GM18867 (cell line): ENCODE measurements around the gene LIFR.
A peak's percentile ranks its signal among the peaks of the same experiment; 100 is the strongest.
"Not testable (repeated sequence)": the region's sequence is repeated elsewhere in the genome, so short reads cannot be mapped to it uniquely, and the experiment has no call there.

Experiments used
- ATAC-seq: cut with Tn5 transposase; IDR thresholded peaks from one replicate; pipeline ENCODE4 v1.9.1; 2021; ENCODE audit warnings: mild to moderate bottlenecking, moderate library complexity; ENCODE audit not compliant: unreplicated experiment

Gene LIFR

DNA sequence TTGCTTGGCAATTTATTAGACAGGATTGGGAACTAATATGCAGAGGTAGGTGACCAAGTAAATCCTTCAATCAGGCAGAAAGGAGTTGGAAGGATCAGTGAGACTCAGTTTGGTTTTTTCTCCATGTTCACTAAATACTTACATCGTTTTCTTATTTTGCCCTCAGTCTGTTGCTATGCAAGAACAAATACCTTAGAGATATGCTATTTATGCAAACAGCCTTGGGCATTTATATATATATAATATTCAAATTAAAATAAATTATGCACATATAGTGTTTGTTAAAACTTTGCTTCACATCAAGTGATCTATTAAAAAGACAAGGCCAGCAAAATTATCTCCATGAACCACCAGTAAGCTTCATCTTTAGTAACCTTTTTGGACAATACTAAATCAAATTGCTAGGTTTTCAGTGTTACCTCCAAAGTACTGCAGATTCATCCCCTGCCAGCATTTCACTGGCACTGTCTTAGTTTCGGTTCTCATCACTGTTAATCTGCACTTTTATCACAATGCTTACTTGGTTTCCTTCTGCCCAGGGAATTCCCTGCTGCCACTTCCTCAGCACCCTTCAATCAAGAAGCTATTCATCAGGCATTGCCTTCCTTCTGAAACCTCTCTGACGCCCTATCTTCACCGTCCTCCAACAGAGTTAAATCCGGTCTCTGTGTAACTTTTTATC is 26.0 kb upstream of the LIFR start:
- ATAC-seq, result no peak

GRCh38 chr5:38581597-38581996 is 25.2 kb upstream of the LIFR start:
- no peak for ATAC-seq

DNA sequence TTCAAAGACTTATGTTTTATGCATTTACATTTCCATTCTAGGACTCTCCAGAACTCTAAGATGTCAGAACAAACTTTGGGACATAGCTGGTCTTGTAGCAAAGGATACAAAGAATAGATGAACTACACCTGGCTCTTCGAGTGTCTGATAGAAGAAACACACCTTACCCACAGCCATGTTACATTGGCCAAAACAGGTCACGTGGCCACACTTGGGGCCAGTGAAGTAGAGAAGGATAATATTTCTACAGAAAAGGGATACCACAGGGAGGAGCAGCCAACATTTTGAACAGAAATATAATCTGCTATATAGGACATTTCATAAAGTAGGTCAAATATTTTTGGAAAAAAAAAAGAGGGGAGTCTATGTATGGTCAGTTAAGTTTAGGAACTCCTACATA is 22.7 kb upstream of the LIFR start:
- no peak for ATAC-seq

- no peak for ATAC-seq
Observed at GRCh38 chr5:38576961-38577684, 20.7 kb upstream of the LIFR start.

GRCh38 chr5:38576442-38576841 is 20.0 kb upstream of the LIFR start:
- ATAC-seq, result no peak

GRCh38 chr5:38575476-38575875 is 19.0 kb upstream of the LIFR start:
- ATAC-seq, result no peak

GRCh38 chr5:38574009-38574408 is 17.6 kb upstream of the LIFR start:
- ATAC-seq, result no peak

DNA sequence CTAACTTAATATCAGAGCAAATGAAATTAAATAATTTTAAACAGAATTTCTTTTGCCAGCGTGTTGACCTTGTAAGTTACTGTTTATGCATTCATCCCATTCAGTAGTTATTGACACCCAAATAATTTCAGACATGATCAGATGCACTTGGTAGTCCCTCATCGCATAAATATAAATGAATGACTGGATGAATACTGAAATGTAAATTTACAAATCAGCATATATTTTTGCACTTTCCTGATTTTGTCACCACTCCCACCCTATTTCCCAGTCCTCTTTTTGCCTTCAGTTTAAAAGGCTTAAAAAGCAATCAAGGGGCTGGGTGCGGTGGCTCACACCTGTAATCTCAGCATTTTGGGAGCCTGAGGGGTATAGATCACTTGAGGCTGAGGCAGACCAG is 17.1 kb upstream of the LIFR start:
- ATAC-seq, result no peak

DNA sequence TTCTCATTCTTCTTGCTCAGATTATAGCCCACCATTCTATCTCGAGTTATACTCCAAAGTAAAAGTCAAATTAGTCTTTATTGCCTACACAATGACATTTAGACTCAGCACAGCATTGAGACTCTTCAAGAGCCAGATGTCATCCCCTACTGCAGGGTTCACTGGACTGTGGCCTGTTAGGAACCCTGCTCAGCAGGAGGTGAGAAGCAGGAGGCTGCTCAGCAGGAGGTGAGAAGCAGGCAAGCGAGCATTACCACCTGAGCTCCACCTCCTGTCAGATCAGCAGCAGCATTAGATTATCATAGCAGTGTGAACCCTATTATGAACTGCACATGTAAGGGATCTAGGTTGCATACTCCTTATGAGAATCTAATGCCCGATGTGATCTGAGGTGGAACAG is 12.7 kb upstream of the LIFR start:
- no peak for ATAC-seq

- ATAC-seq, result not testable (repeated sequence)
Observed at GRCh38 chr5:38567306-38567705, 10.9 kb upstream of the LIFR start.

DNA sequence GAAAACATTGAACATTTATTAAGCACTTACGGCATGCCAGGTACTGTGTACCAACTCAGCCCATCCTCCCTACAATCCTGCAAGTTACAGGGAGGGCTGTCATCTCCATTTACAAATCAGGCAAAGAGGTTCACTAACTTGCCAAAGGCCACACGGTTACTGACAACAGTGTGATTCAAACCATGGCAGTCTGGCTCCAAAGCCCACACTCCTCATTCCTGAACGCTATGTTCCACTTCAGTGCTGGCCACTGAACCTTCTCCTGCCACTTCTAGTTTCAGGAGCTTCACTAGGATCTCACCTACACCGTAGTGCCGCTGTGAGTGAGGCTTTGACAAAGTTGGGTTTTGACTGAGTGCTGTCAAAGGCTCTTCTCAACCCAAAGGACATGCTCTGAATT is 7.2 kb upstream of the LIFR start:
- no peak for ATAC-seq

DNA sequence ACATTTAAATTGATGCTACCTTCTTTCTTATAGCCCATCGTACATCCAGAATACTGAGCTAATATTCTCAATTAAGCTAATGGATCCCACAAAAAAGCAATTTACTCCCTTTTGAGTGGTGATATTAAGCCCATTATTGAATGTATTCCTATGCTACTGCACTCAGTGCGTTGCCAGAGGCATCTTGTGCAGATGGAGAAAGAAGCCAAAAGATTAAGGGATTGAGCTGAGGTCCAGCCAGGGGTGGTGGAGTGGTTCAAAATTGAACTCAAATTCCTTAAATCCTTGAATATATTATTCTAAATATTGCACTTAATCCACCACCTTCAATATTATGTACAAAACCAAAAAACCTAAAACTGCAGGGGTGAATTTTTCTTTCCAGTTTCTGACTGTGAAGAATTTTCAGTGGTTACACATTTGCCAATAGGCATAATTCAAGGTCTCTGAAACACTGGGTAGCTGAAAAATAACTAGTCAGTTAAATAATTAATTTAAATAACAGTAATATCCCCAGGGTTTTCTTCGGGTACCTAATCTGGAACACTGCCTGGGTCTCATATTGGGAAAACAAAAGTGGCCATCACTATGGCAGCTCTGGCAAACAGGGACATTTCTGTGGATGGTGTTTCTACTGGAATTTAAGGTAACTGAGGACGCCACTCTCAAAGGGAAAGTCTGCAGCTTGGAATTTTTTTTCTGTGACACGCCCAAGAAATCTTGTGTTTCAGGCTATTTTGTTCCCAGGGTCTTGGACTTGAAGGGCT is 6.2 kb upstream of the LIFR start:
- no peak for ATAC-seq

DNA sequence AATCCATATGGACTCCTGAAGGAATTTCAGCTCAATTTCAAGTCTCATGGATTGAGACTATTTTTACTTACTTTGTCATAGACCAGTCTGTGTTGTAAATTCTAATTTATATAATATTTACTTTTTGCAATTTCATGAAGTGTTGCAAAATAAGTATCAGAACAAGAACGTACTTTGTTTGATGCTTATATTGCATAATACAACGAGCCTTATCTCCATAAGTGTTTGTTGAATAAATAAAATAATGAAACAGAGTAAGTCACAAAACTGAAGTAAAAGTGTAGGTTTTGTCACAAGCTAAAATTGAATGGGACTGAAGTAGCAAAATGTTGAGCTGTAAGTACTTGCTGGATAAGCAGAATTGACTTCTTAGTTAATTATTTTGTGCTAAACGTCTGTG is 3.0 kb upstream of the LIFR start:
- ATAC-seq, result no peak

DNA sequence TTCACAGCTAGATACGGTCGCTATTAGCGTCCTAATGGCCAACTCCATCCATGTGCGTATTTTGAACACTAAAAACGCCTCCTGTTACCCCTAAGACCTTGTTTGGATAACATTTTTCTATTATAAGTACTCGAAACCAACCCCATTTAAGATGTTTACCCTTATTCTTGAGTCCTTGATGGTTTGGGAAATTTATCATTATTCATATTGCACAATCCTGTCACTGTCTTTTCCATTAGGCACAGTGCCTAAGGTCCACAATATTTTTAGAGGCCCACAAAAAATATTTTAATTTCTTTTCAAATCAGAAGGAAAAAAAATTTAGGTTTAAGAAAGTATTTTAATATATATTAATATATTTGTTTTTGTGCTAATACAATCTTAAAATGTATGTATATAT is 1.3 kb upstream of the LIFR start:
- no peak for ATAC-seq

- no peak for ATAC-seq
Observed at GRCh38 chr5:38557308-38557710, 863 bp upstream of the LIFR start.

DNA sequence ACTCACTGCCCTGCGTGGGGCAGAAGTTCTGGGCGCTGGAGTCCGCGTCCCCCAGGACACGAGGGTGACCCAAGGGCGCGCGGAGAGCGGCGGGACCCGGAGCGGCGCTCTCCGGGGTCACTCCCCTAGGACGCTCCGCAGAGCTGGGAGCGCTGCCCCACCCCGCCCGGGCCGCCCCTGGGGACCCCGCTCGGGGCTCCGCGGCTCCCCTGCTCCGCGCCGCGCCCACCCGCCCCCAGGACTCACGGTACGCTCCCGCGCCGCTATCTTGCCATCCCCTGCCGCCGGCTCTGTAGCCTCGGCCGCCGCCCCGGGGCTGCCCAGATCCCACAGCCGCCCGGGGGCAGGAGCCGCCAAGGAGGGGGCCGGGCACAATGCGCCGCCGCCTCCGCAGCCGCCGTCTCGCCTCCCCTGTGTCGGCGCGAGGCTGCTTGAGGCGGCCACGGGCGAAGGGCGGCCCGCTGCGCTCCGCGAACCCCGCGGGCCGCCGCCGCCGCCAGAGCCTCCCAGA is 303 bp downstream of the LIFR start:
- peak; percentile 3 for ATAC-seq

GRCh38 chr5:38555354-38556087 is 925 bp downstream of the LIFR start:
- ATAC-seq, result no peak

- ATAC-seq, result no peak
Observed at GRCh38 chr5:38554861-38555260, 1.6 kb downstream of the LIFR start.

DNA sequence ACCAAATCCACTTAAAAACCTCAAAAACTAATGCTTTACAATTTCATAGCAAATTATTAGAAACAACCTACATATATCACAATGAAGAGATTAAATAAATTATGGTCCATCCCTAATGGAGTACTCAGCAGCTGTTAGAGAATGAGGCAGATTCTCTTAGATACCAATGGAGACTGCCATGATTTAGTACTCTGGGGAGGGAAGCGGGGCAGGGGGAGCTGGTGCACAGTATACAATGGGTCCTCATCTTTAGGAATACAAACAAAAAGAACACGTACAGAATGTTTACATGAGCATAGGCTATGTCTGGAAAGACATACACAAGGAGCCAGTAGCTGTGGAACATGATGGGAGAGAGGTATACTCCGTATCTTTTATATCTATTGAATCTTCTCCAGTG is 2.0 kb downstream of the LIFR start:
- no peak for ATAC-seq

DNA sequence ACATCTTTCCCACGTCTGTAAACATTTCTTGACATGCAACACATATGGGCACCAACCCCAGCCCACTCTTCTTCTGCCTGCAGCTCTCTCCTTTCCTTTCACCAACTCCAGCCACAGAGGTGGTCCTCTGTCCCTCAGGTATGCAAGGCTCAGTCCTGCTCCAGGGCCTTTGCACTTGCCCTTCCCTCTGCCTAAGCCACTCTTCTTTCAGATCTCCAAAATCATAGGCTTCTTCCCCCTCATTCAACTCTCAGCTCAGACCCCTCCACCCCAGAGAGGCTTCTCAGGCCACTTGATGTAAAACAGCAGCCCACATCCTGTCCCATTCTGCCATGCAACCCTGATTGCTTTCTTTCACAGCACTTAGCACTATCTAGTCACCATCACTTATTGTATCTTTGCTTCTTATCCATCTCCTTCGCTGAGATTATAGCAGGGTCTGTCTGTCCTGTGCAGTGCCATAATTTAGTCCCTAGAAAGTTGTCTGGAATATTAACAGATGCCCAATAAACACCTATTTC is 3.4 kb downstream of the LIFR start:
- no peak for ATAC-seq
